GM23338 (cell line): ENCODE data around the gene ACYP1. TPM values are rescaled to one million over a fixed set of nuclear protein-coding genes. Genes with fewer than 3 reads are reported as not detected.

Experiments
- ATAC-seq: fragments of 200-7000 bp; cut with Tn5 transposase; 3 replicates; pipeline ENCODE4 v1.9.1; 2020
- DNase-seq: peaks from one replicate; pipeline ENCODE4 v3.0.0-alpha.2; 2015; ENCODE audit warnings: low spot score
- H2AFZ ChIP-seq: fragments of 200-600 bp; sonication (generic); 2 replicates; pipeline ENCODE4 v1.8.0; 2016; ENCODE audit warnings: antibody characterized with exemption, mild to moderate bottlenecking, moderate library complexity
- H3F3A ChIP-seq: fragments of 200-600 bp; sonication (generic); replicated peaks from 2 replicates; pipeline ENCODE4 v1.8.0; 2017; ENCODE audit warnings: antibody characterized with exemption, mixed run types, low read depth
- H3K27ac ChIP-seq: fragments of 200-600 bp; sonication (generic); 2 replicates; pipeline ENCODE4 v1.6.1; 2016; ENCODE audit warnings: low read depth
- H3K27me3 ChIP-seq: fragments of 200-600 bp; sonication (generic); 2 replicates; pipeline ENCODE4 v1.8.0; 2016; ENCODE audit warnings: mild to moderate bottlenecking, mixed run types, moderate library complexity; ENCODE audit not compliant: insufficient read depth
- H3K36me3 ChIP-seq: fragments of 200-600 bp; sonication (generic); 2 replicates; pipeline ENCODE4 v1.8.0; 2016; ENCODE audit warnings: mild to moderate bottlenecking; ENCODE audit not compliant: insufficient read depth
- H3K4me1 ChIP-seq: fragments of 200-600 bp; sonication (generic); 2 replicates; pipeline ENCODE4 v1.8.0; 2016; ENCODE audit warnings: mild to moderate bottlenecking, moderate library complexity; ENCODE audit not compliant: insufficient read depth
- H3K4me2 ChIP-seq: fragments of 200-600 bp; sonication (generic); 2 replicates; pipeline ENCODE4 v1.7.1; 2017; ENCODE audit warnings: mixed run types
- H3K4me3 ChIP-seq: fragments of 200-600 bp; sonication (generic); 2 replicates; pipeline ENCODE4 v1.6.1; 2016; ENCODE audit warnings: mixed run types
- H3K79me2 ChIP-seq: fragments of 200-600 bp; sonication (generic); replicated peaks from 2 replicates; pipeline ENCODE4 v1.8.0; 2017; ENCODE audit warnings: mild to moderate bottlenecking; ENCODE audit not compliant: insufficient read depth
- H3K9me2 ChIP-seq: fragments of 200-600 bp; sonication (generic); 2 replicates; pipeline ENCODE4 v1.8.0; 2017; ENCODE audit not compliant: insufficient read depth
- H4K20me1 ChIP-seq: fragments of 200-600 bp; sonication (generic); replicated peaks from 2 replicates; pipeline ENCODE4 v1.8.0; 2017; ENCODE audit warnings: mild to moderate bottlenecking; ENCODE audit not compliant: insufficient read depth
- H3K27ac Mint-ChIP-seq: 2 replicates; pipeline ENCODE4 v1.8.0; 2020; ENCODE audit warnings: inconsistent platforms, mild to moderate bottlenecking, moderate library complexity, mixed read lengths
- H3K27me3 Mint-ChIP-seq: 3 replicates; pipeline ENCODE4 v1.8.0; 2022; ENCODE audit warnings: low read depth, mild to moderate bottlenecking, moderate library complexity, mixed read lengths, inconsistent platforms; ENCODE audit not compliant: insufficient read depth, poor library complexity
- H3K36me3 Mint-ChIP-seq: 3 replicates; pipeline ENCODE4 v1.8.0; 2021; ENCODE audit warnings: low read depth, mild to moderate bottlenecking, inconsistent platforms, moderate library complexity, mixed read lengths
- H3K4me1 Mint-ChIP-seq: 3 replicates; pipeline ENCODE4 v1.8.0; 2020; ENCODE audit warnings: mild to moderate bottlenecking, inconsistent platforms, mixed read lengths
- H3K4me3 Mint-ChIP-seq: 3 replicates; pipeline ENCODE4 v1.8.0; 2021; ENCODE audit warnings: moderate library complexity, mild to moderate bottlenecking, inconsistent platforms, mixed read lengths
- H3K9me3 Mint-ChIP-seq: 3 replicates; pipeline ENCODE4 v1.8.0; 2020; ENCODE audit warnings: moderate library complexity, mild to moderate bottlenecking, inconsistent platforms, mixed read lengths
- CREB1 ChIP-seq: fragments of 250-450 bp; sonication (Bioruptor Pico); IDR thresholded peaks from 2 replicates; pipeline ENCODE4 v1.5.0; 2020; ENCODE audit warnings: low read depth, mild to moderate bottlenecking, moderate library complexity
- CTCF ChIP-seq, 2 experiments: fragments of 200-600 bp in 1 of 2; sonication (generic) in 1 of 2; conservative IDR thresholded peaks; 2 replicates each; pipeline versions ENCODE4 v1.5.1 to v1.6.1; 2016 to 2017; ENCODE audit warnings: antibody characterized with exemption in 2 of 2, low read depth in 2 of 2, mild to moderate bottlenecking in 2 of 2, moderate library complexity in 1 of 2
- ETS1 ChIP-seq: IDR thresholded peaks from 2 replicates; pipeline ENCODE4 v1.6.1; 2016; ENCODE audit warnings: antibody characterized with exemption
- EZH2phosphoT487 ChIP-seq: fragments of 200-600 bp; sonication (generic); IDR thresholded peaks from one replicate; pipeline ENCODE4 v1.8.1; 2018; ENCODE audit warnings: antibody characterized with exemption; ENCODE audit not compliant: unreplicated experiment
- JUNB ChIP-seq: IDR thresholded peaks from one replicate; pipeline ENCODE4 v1.6.1; 2016; ENCODE audit warnings: antibody characterized with exemption; ENCODE audit not compliant: unreplicated experiment
- NANOG ChIP-seq: IDR thresholded peaks from 2 replicates; pipeline ENCODE4 v1.6.1; 2016; ENCODE audit warnings: antibody characterized with exemption, borderline replicate concordance
- REST ChIP-seq: IDR thresholded peaks from one replicate; pipeline ENCODE4 v1.6.1; 2018; ENCODE audit warnings: antibody characterized with exemption; ENCODE audit not compliant: unreplicated experiment
- ZNF331 ChIP-seq: fragments of 250-450 bp; sonication (Bioruptor Pico); IDR thresholded peaks from 2 replicates; pipeline ENCODE4 v1.5.0; 2020; ENCODE audit warnings: low read depth, mild to moderate bottlenecking, moderate library complexity
- ZNF462 ChIP-seq: fragments of 250-450 bp; sonication (Bioruptor Pico); IDR thresholded peaks from 2 replicates; pipeline ENCODE4 v1.5.0; 2020; ENCODE audit warnings: mild to moderate bottlenecking, moderate library complexity
- polyA plus RNA-seq: library from polyadenylated mRNA; unstranded; fragments of >200 nt; fragmentation: Nextera tagmentation; extraction: Ambion mirVana; gene quantifications from 2 replicates; pipeline ENCODE4 v1.2.1, GENCODE V29; 2016
- total RNA-seq: library from RNA; depleted of rRNA; stranded (reverse); fragments of >200 nt; shearing (Covaris generic); gene quantifications from 2 replicates; pipeline ENCODE4 v1.2.3, GENCODE V29; 2014

ACYP1 gene
- total and polyA plus RNA-seq, 2 experiments from 2014 or later, result 18.4 to 104 TPM

- H3K36me3 Mint-ChIP-seq, result peaks cover 14% of the 10 kb centered on the region
- H3K79me2 ChIP-seq, result no peaks in the 10 kb centered on the region
- H3K4me1 ChIP-seq, result no peaks in the 10 kb centered on the region
- H3K9me3 Mint-ChIP-seq, result no peaks in the 10 kb centered on the region
- no peak overlapping the region for H3K4me3 Mint-ChIP-seq
- no peaks in the 10 kb centered on the region for H3F3A ChIP-seq
- H3K4me3 ChIP-seq, result no peak overlapping the region
- DNase-seq (no peak), ATAC-seq (no peak)
- H4K20me1 ChIP-seq, result no peaks in the 10 kb centered on the region; the same call in 1 of the 2 replicates
- no peaks in the 10 kb centered on the region for H3K27me3 ChIP-seq
- no peaks in the 10 kb centered on the region for H3K9me2 ChIP-seq
- H3K36me3 ChIP-seq, result peaks cover 10% of the 10 kb centered on the region; the same call in 1 of the 2 replicates
- no peaks in the 10 kb centered on the region for H3K27me3 Mint-ChIP-seq
- TF ChIP-seq CREB1 (no peak), JUNB (no peak), CTCF (conservative IDR thresholded peaks at IDR 0.05; ENCODE audit: low read depth in 2 of 2) (no peak), ZNF462 (CRISPR knock-in tag) (no peak), ZNF331 (no peak), NANOG (no peak), EZH2phosphoT487 (no peak), REST (no peak), ETS1 (no peak)
- no peak overlapping the region for H3K27ac ChIP-seq
- H3K4me1 Mint-ChIP-seq, result no peaks in the 10 kb centered on the region
- no peak overlapping the region for H2AFZ ChIP-seq
- no peak overlapping the region for H3K4me2 ChIP-seq
- H3K27ac Mint-ChIP-seq, result no peak overlapping the region
Measured at GRCh38 chr14:75025876-75026275, 37.9 kb downstream of the ACYP1 start.
